HepG2 (cell line): ENCODE results near the gene FBXO2. TPM values are rescaled to one million over a fixed set of nuclear protein-coding genes. Genes with fewer than 3 reads are reported as not detected.

Experiments
- EED ChIP-seq: sonication (generic); formaldehyde crosslinking; IDR thresholded peaks from 2 replicates; pipeline ENCODE4 v1.5.0; 2020; ENCODE audit warnings: mild to moderate bottlenecking, missing genetic modification reagents
- EHMT2 ChIP-seq: fragments of 200-600 bp; sonication (generic); IDR thresholded peaks from 2 replicates; pipeline ENCODE4 v1.7.0; 2017; ENCODE audit warnings: antibody characterized with exemption, low read depth, low read length, borderline replicate concordance
- ETS1 ChIP-seq: sonication (generic); formaldehyde crosslinking; IDR thresholded peaks from 2 replicates; pipeline ENCODE4 v1.4.0; 2020; ENCODE audit warnings: missing genetic modification reagents
- ETV6 ChIP-seq: sonication (generic); formaldehyde crosslinking; conservative IDR thresholded peaks from 2 replicates; pipeline ENCODE4 v1.4.0; 2020; ENCODE audit warnings: missing genetic modification reagents
- IKZF1 ChIP-seq: fragments of 450-650 bp; IDR thresholded peaks from 2 replicates; pipeline ENCODE4 v1.7.1; 2016
- KAT8 ChIP-seq: IDR thresholded peaks from 2 replicates; pipeline ENCODE4 v1.6.1; 2016; ENCODE audit warnings: missing genetic modification reagents, missing compliant biosample characterization
- MAZ ChIP-seq, 2 experiments: sonication (generic) in 1 of 2; formaldehyde crosslinking in 1 of 2; IDR thresholded peaks; 2 replicates each; pipeline versions ENCODE4 v1.5.0 to v1.6.1; 2012 to 2020; ENCODE audit warnings: low read depth in 2 of 2, mild to moderate bottlenecking in 2 of 2, borderline replicate concordance in 1 of 2, improper control_type of control experiment in 1 of 2, low read length in 1 of 2, missing genetic modification reagents in 1 of 2, moderate library complexity in 1 of 2
- MXD3 ChIP-seq: IDR thresholded peaks from 2 replicates; pipeline ENCODE4 v1.6.1; 2016; ENCODE audit warnings: mild to moderate bottlenecking, missing biosample characterization, missing genetic modification reagents
- NFIB ChIP-seq: sonication (generic); formaldehyde crosslinking; IDR thresholded peaks from 2 replicates; pipeline ENCODE4 v1.9.0; 2021; ENCODE audit warnings: missing genetic modification reagents, mild to moderate bottlenecking, borderline replicate concordance
- PLSCR1 ChIP-seq: sonication (generic); formaldehyde crosslinking; IDR thresholded peaks from 2 replicates; pipeline ENCODE4 v1.5.0; 2020; ENCODE audit warnings: missing genetic modification reagents, mild to moderate bottlenecking, borderline replicate concordance
- SIN3B ChIP-seq: fragments of 150-350 bp; IDR thresholded peaks from 2 replicates; pipeline ENCODE4 v1.6.1; 2014; ENCODE audit warnings: low read length
- ZBTB42 ChIP-seq: sonication (generic); formaldehyde crosslinking; IDR thresholded peaks from 2 replicates; pipeline ENCODE4 v1.5.0; 2020; ENCODE audit warnings: mild to moderate bottlenecking, missing genetic modification reagents
- ZHX1 ChIP-seq: sonication (generic); formaldehyde crosslinking; IDR thresholded peaks from 2 replicates; pipeline ENCODE4 v1.8.1; 2022; ENCODE audit warnings: low read depth, mild to moderate bottlenecking, missing genetic modification reagents
- ZNF431 ChIP-seq: sonication (generic); formaldehyde crosslinking; IDR thresholded peaks from 2 replicates; pipeline ENCODE4 v1.9.0; 2022; ENCODE audit warnings: missing genetic modification reagents, low read depth, mild to moderate bottlenecking, borderline replicate concordance
- ZNF619 ChIP-seq: sonication (generic); formaldehyde crosslinking; IDR thresholded peaks from 2 replicates; pipeline ENCODE4 v1.4.0; 2020; ENCODE audit warnings: mild to moderate bottlenecking, missing genetic modification reagents
- ZNF749 ChIP-seq: sonication (generic); formaldehyde crosslinking; IDR thresholded peaks from 2 replicates; pipeline ENCODE4 v1.8.0; 2022; ENCODE audit warnings: mild to moderate bottlenecking, missing genetic modification reagents, moderate library complexity, borderline replicate concordance
- ZNF766 ChIP-seq: sonication (generic); formaldehyde crosslinking; IDR thresholded peaks from 2 replicates; pipeline ENCODE4 v1.5.0; 2020; ENCODE audit warnings: missing genetic modification reagents, borderline replicate concordance
- ZNF773 ChIP-seq: sonication (generic); formaldehyde crosslinking; IDR thresholded peaks from 2 replicates; pipeline ENCODE4 v1.4.0; 2020; ENCODE audit warnings: missing genetic modification reagents, borderline replicate concordance
- ZNF782 ChIP-seq: sonication (generic); formaldehyde crosslinking; IDR thresholded peaks from 2 replicates; pipeline ENCODE4 v1.4.0; 2020; ENCODE audit warnings: missing genetic modification reagents, mild to moderate bottlenecking, borderline replicate concordance
- ZNF784 ChIP-seq: sonication (generic); formaldehyde crosslinking; IDR thresholded peaks from 2 replicates; pipeline ENCODE4 v1.5.1; 2020; ENCODE audit warnings: missing genetic modification reagents, mild to moderate bottlenecking, borderline replicate concordance
- ZSCAN5A ChIP-seq: sonication (generic); formaldehyde crosslinking; IDR thresholded peaks from 2 replicates; pipeline ENCODE4 v1.8.0; 2022; ENCODE audit warnings: mild to moderate bottlenecking, missing genetic modification reagents, borderline replicate concordance
- polyA plus RNA-seq, 8 experiments: library from polyadenylated mRNA; depleted of rRNA in 3 of 8; stranded (reverse) in 7 of 8; unstranded in 1 of 8; fragments of >200 nt; fragmentation: Illumina TruSeq in 4 of 8; extraction: Trizol in 4 of 8; gene quantifications; 2 replicates each; pipeline versions ENCODE4 v1.2.1 to v1.2.3, GENCODE V29; 2011 to 2016; ENCODE audit warnings: low read depth in 4 of 8, missing spikeins in 1 of 8, mixed read lengths in 1 of 8; ENCODE audit not compliant: insufficient read depth in 1 of 8
- total RNA-seq, 5 experiments: library from RNA; depleted of rRNA; stranded (reverse); fragments of >200 nt; fragmentation: Illumina TruSeq; extraction: Trizol; gene quantifications; 2 replicates each; pipeline ENCODE4 v1.2.3, GENCODE V29; 2016; ENCODE audit warnings: low read depth in 1 of 5

The FBXO2 gene
- total and polyA plus RNA-seq, 2 of the 13 experiments (the other 11 are each of a cell fraction or from before 2014, with no cell fraction given): 79.3 to 112 TPM

GRCh38 chr1:11653101-11653860 lies 948 bp downstream of the FBXO2 start (continued):
- TF ChIP-seq ZNF619 (CRISPR knock-in tag): no peak
- TF ChIP-seq SIN3B: no peak
- TF ChIP-seq ZHX1: no peak
- TF ChIP-seq ZNF784 (CRISPR knock-in tag): peak; percentile 3; the same call in 1 of the 2 replicates
- TF ChIP-seq KAT8 (CRISPR knock-in tag): peak; percentile 56; the same call in 1 of the 2 replicates
- TF ChIP-seq ZNF766 (CRISPR knock-in tag): no peak
- TF ChIP-seq ZNF782 (CRISPR knock-in tag): no peak
- TF ChIP-seq ETV6: no peak
- TF ChIP-seq IKZF1: no peak
- no peak for TF ChIP-seq ETS1 (CRISPR knock-in tag)
- no peak for TF ChIP-seq NFIB (CRISPR knock-in tag)
- no peak for TF ChIP-seq PLSCR1 (CRISPR knock-in tag)
- TF ChIP-seq ZNF749: no peak
- TF ChIP-seq ZBTB42 (CRISPR knock-in tag): no peak
- TF ChIP-seq MXD3 (CRISPR knock-in tag): peak; percentile 10; the same call in 1 of the 2 replicates
- TF ChIP-seq MAZ (IDR thresholded peaks at IDR 0.05; ENCODE audit: borderline replicate concordance, low read depth, low read length): no peak
- TF ChIP-seq MAZ (CRISPR knock-in tag; IDR thresholded peaks at IDR 0.05; ENCODE audit: low read depth): 0 out of 2 replicates have a peak, but pooled peaks have one; percentile 57
- no peak for TF ChIP-seq ZNF773 (CRISPR knock-in tag)
- no peak for TF ChIP-seq ZNF431 (CRISPR knock-in tag)
- no peak for TF ChIP-seq EED (CRISPR knock-in tag)
- no peak for TF ChIP-seq ZSCAN5A (CRISPR knock-in tag)
- TF ChIP-seq EHMT2: no peak
